Prostate gland (tissue), 2 donors: ENCODE measurements around the gene ADCY1.

Experiments used
- CTCF ChIP-seq, 4 experiments: fragments of 200-600 bp in 2 of 4; fragments of 450-650 bp in 2 of 4; sonication (generic) in 2 of 4; IDR thresholded peaks; 1 replicate in 3 of 4; 2 replicates in 1 of 4; pipeline ENCODE4 v1.5.1; 2016 to 2019; ENCODE audit warnings: antibody characterized with exemption in 4 of 4, mild to moderate bottlenecking in 2 of 4, moderate library complexity in 2 of 4
- POLR2AphosphoS5 ChIP-seq: sonication (generic); formaldehyde crosslinking; IDR thresholded peaks from one replicate; pipeline ENCODE4 v1.6.1; 2017; ENCODE audit warnings: antibody characterized with exemption

DNA sequence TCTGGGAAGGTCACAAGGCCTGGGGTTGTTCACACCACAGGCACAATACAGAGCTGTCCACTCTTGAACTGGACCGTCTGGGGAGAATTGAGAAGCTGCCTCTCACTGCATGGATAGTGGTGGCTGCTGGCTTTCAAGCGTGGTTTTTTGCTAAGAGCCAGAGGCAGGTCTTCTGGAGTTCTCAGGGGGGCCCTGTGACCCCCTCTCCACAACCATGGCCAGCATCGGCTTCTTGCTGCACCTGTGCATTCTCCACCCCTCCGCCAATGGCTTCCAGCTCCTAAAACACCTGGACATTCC is 140.3 kb downstream of the ADCY1 start:
- TF ChIP-seq CTCF (IDR thresholded peaks at IDR 0.05), result no peak
- no peak for TF ChIP-seq POLR2AphosphoS5
